HPDE6-E6E7 (cell line): Measurements from ENCODE around the gene MSI2.
A peak's percentile ranks its signal among the peaks of the same experiment; 100 is the strongest.

ENCODE experiments used
- DNase-seq: peaks from one replicate; pipeline ENCODE4 v3.0.0; 2011; ENCODE audit warnings: missing footprints; ENCODE audit errors: extremely low spot score

The MSI2 gene

DNA sequence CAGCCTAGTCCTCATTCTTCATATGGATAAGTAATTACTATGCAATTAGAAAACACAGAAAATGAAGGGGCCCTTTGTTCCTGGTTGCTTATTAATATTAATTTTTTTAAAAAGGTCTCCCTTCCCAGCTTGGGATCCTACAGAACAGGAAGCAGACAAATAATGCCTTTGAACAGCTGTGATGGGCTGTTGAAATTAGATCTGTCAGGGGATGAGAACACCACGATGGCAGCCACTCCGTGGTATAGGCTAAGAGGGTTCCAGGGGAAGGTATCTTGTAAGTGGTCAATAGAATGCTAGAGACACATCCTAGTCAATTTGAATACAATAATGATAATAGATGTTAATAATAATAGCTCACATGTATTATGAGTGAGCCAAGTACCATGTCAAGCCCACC lies 405.7 kb downstream of the MSI2 start:
- DNase-seq: no peak

DNA sequence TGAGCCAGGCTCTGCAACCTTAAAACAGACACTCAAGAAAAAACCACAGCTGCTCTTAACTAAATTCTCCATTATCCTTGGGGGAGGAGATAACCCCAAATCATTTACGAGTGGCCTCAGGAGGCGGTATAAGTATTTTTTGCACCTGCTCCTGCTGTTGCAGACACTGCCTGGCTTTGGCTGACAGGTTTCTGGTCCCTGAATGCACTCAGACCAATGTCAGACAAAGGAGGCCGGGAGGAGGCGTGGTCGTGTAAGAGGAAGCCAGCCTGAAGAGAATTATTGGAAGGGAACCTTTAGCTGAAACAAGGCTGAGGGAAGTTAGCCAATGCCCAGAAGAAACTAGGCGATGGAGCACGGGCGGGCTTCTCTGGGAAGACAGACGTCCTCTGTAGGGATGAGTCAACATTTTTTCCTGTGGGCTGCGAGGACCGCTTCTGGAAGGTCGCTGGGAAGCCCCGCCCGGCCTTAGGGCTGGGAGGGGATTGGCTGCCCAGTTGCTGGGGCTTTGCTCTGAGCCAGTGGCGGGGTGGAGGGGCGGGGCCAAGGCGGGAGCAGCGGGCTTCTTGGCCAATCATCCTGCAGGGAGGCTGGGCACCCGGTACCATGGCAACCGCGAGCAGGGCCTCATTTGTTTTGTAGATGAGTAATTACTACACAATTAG lies 406.5 kb downstream of the MSI2 start:
- DNase-seq: peak; percentile 97

- no peak for DNase-seq
Observed at GRCh38 chr17:57663326-57664070, 407.2 kb downstream of the MSI2 start.

DNA sequence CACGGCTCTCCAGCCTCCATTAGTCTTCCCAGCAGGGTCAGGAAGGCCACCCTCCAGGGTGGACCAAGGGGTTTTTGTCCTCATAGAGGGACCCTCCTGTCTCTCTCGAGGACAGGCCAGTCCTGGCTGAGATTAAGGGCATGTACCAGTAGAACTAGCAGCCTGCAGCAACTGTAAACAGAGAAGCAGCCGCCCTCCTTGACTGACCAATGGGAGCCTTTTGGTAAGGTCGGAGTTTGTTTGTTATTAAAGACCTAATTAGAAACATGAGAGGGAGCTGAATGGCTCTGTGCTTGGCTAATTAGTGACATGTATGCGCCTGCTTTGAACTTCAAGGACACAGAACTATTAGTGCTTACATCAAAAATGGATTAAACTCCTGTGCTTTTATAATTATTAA lies 408.8 kb downstream of the MSI2 start:
- DNase-seq: no peak

GRCh38 chr17:57665696-57666095 lies 409.4 kb downstream of the MSI2 start:
- no peak for DNase-seq

GRCh38 chr17:57666201-57666870 lies 410.0 kb downstream of the MSI2 start:
- no peak for DNase-seq

DNA sequence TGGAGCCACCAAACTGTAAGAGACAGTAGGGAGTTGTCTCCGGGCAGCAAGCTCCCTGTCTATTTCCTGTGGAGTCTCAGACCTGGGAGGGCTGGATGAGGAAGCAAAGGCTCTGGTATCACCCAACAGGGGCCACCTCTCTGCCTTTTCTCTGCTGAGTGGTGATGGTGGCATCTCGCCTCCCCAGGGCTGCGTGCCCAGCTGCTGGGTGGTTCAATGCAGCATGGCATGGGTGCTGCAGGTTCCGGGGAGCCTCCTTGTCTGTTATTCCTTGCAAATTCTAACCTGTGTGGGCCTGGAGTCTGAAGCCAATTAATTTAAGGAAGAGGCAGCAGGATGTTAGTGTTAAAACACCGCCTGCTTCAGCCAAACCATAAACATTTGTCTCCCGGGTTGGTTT lies 410.6 kb downstream of the MSI2 start:
- no peak for DNase-seq

DNA sequence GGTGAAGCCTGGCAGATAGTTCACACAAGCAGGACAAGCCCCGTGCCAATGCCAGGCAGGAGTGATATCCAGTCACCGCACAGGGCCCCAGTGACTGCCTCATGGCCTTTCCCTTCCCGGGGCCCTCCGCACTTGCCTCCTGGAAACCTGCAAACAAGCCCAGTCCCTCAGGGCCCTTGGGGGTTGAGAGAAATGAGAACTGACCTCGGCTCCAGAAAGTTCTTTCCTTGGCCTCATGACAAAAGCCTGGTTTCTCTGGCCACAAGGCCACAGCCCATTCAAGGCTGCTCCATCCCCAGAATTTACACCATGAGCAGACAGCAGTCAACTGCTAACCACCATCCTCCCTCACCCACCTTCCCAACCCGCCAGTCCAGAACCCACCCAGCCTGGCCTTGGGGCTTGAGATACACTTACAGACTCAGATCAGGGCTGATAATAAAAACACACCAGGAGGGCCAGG lies 411.2 kb downstream of the MSI2 start:
- no peak for DNase-seq

- no peak for DNase-seq
Observed at GRCh38 chr17:57668332-57668731, 412.0 kb downstream of the MSI2 start.

GRCh38 chr17:57669671-57670529 lies 413.6 kb downstream of the MSI2 start:
- DNase-seq: no peak

GRCh38 chr17:57670769-57671569 lies 414.6 kb downstream of the MSI2 start:
- DNase-seq: no peak

DNA sequence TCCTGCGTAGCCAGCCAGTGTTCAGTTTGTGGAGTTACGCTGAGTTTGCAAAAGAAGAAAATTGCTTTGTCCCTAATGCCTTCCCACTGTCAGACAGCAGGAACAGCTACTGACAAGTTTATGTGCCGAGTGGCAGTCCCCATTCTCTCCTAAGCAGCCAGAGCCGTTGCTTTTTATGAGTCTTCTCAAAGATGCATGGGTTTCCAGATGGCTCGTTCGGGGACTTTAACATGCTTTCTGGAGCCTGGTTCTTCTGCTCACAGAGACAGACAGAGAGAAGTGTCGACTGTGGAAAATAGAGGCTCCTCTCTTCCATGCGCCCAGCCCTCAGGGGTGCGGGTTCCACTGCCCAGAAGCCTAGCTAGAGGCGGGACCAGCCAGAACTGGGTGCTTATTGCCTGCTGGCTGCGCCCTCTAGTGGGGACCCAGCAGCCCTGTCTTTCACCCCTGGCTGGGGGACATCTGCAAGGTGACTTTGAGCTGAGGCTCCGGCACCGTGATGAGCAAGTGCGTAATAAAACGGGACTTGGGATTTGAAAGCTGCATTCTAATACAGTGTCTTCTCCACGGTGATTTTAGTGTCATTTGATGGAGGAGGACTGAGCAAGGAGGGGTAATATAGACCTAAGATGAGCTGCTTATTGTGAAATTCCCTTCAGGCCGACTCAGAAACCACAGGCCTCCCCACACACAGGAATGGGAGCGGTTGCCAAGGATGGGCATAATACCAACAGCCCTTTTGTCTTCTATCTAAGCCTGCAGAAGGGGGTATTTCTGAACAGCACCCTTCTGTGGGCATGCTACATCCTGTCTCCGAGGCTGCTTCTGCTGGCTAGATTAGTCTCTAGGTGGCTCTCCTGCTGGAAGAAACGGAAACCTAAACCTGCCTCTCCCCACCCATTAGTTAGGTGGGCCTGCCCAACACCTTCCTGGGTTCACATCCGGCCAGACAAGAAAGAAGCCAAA lies 415.6 kb downstream of the MSI2 start:
- peak; percentile 72 for DNase-seq

- DNase-seq: no peak
Observed at GRCh38 chr17:57672971-57673370, 416.6 kb downstream of the MSI2 start.

- DNase-seq: no peak
Observed at GRCh38 chr17:57674894-57675293, 418.6 kb downstream of the MSI2 start.

- DNase-seq: no peak
Observed at GRCh38 chr17:57675427-57676387, 419.4 kb downstream of the MSI2 start.

GRCh38 chr17:57676543-57676942 lies 420.2 kb downstream of the MSI2 start:
- no peak for DNase-seq

- no peak for DNase-seq
Observed at GRCh38 chr17:57677301-57677700, 421.0 kb downstream of the MSI2 start.

- no peak for DNase-seq
Observed at GRCh38 chr17:57677858-57678257, 421.5 kb downstream of the MSI2 start.

- no peak for DNase-seq
Observed at GRCh38 chr17:57678393-57678792, 422.1 kb downstream of the MSI2 start.
